Activated CD4-positive, alpha-beta memory T cell treated with anti-CD3 and anti-CD28 coated beads for 36 hours (primary cell): ENCODE results near the gene GZMH. TPM values are rescaled to one million over a fixed set of nuclear protein-coding genes. Genes with fewer than 3 reads are reported as not detected.
"Not testable (repeated sequence)": the region's sequence is repeated elsewhere in the genome, so short reads cannot be mapped to it uniquely, and the experiment has no call there.

Experiments used
- CTCF ChIA-PET: fragments of 350-600 bp; sonication (Branson Sonifier 250); formaldehyde crosslinking; loops from one replicate; lab custom pipeline; 2021; ENCODE audit warnings: antibody characterized with exemption, inconsistent platforms; lab: Charles Lee
- POLR2A ChIA-PET: fragments of 350-600 bp; sonication (Branson Sonifier 250); formaldehyde crosslinking; loops from one replicate; lab custom pipeline; 2021; ENCODE audit warnings: antibody characterized with exemption; lab: Charles Lee
- DNase-seq: peaks from one replicate; pipeline ENCODE4 v3.0.0-alpha.2; 2020
- H3K27ac Mint-ChIP-seq: one replicate; pipeline ENCODE4 v1.8.0; 2021; ENCODE audit warnings: mixed read lengths
- H3K27me3 Mint-ChIP-seq: one replicate; pipeline ENCODE4 v1.8.0; 2021; ENCODE audit warnings: mixed read lengths
- H3K36me3 Mint-ChIP-seq: one replicate; pipeline ENCODE4 v1.8.0; 2021; ENCODE audit warnings: mixed read lengths
- H3K4me1 Mint-ChIP-seq: one replicate; pipeline ENCODE4 v1.8.0; 2021; ENCODE audit warnings: low read depth, mixed read lengths
- H3K4me3 Mint-ChIP-seq: one replicate; pipeline ENCODE4 v1.8.0; 2021; ENCODE audit warnings: mild to moderate bottlenecking, mixed read lengths
- H3K9me3 Mint-ChIP-seq: one replicate; pipeline ENCODE4 v1.8.0; 2021; ENCODE audit warnings: mixed read lengths
- intact Hi-C: fragments of 100-400 bp; cut with micrococcal nuclease; formaldehyde crosslinking; loops from one replicate; pipeline ENCODE4 v1.15.1; 2023
- total RNA-seq, 2 experiments: library from RNA; stranded (reverse); gene quantifications; one replicate each; pipeline ENCODE4 v1.2.3, GENCODE V29; 2021

The GZMH gene, protein sequence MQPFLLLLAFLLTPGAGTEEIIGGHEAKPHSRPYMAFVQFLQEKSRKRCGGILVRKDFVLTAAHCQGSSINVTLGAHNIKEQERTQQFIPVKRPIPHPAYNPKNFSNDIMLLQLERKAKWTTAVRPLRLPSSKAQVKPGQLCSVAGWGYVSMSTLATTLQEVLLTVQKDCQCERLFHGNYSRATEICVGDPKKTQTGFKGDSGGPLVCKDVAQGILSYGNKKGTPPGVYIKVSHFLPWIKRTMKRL
- total RNA-seq: 10 to 100 TPM; 65.6 to 67.9 TPM

DNA sequence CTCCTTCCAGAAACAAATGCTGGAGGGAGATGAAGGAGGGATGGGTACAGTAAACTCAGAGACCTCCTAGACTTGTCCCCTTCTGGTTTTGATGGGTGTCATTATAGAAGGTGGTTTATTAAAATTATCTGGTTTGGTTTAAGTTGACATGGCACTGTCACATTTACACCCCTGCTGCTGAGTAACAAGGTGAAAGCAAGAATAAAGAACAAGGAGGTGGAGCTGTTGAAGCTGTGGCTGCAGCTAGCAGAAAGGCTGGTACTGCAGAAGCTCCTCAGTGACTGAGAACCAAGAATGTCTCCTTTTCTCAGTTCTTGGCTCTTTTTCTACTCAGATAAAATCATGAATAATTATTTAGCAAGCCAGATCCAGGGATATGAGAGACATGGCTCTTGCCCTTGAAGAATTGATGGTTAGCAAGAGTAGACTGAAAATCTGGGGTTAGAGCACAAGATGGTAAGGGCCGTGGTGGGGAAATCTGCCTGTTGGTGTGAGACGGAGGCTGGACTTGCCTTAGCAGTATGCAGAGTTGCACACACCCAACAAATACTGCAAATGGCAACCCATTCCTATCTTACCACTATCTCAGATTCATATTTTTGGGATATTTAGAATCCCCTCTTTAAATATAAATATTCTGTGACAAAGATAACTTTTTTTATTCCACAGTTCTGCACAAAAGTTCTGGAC lies at the start of gene GZMH:
Gene GZMH, minus strand, starts transcription at position 31 of the 690 bp plus-strand sequence. CDS start 72 bp downstream, outside the sequence.
- H3K9me3 Mint-ChIP-seq: no peaks in the 10 kb centered on the region
- peaks cover 4% of the 10 kb centered on the region for H3K36me3 Mint-ChIP-seq
- no peaks in the 10 kb centered on the region for H3K27me3 Mint-ChIP-seq
- peak within 1 kb of the TSS; percentile 64 for H3K4me3 Mint-ChIP-seq
- ChIA-PET CTCF (interaction anchor here (1.0 to 1.8 kb wide), 3 partner anchors 65 to 71 kb away, joined by 3 to 7 read pairs (median 6); no protein-coding TSS in a partner anchor), POLR2A (interaction anchor here (0.9 kb wide), 1 partner anchor 64 kb away, joined by 3 read pairs; no protein-coding TSS in a partner anchor)
- peak; percentile 34 for DNase-seq
- peak within 1 kb of the TSS; percentile 63 for H3K27ac Mint-ChIP-seq
- peaks cover 46% of the 10 kb centered on the region for H3K4me1 Mint-ChIP-seq
- intact Hi-C loops: loop anchor here (10.0 kb wide), 1 partner anchor 515 kb away; no protein-coding TSS in a partner anchor

DNA sequence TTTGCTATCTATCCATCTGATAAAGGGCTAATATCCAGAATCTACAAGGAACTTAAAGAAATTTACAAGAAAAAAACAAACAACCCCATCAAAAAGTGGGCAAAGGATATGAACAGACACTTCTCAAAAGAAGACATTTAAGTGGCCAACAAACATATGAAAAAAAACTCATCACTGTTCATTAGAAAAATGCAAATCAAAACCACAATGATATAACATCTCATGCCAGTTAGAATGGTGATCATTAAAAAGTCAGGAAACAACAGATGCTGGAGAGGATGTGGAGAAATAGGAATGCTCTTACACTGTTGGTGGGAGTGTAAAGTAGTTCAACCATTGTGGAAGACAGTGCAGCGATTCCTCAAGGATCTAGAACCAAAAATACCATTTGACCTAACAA lies 38.9 kb upstream of the GZMH start:
- H3K9me3 Mint-ChIP-seq: peaks cover 12% of the 10 kb centered on the region
- H3K4me3 Mint-ChIP-seq, H3K27me3 Mint-ChIP-seq, POLR2A ChIA-PET, intact Hi-C loops, DNase-seq, H3K4me1 Mint-ChIP-seq, H3K27ac Mint-ChIP-seq, H3K36me3 Mint-ChIP-seq, CTCF ChIA-PET: not testable (repeated sequence)

DNA sequence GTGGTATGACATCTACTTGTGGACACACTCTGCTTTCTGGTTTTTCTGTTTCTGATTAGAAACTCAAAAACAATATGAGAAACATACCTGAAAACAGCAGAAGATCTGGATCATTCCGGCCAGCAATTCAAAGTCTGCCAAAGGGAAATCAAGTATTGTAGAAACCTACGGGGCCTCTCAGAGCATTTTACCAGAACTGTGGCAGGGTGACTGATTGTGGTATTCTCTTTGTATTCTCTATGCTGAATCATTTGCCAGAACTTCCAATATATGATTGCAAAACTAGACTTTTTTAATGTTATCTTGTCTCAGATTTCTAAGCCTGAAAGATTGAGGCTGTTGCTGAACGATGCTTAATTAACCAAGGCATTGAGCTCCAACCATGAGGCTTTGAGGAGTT lies 30.4 kb upstream of the GZMH start:
- Mint-ChIP-seq H3K9me3 (no peaks in the 10 kb centered on the region), H3K36me3 (peaks cover 1% of the 10 kb centered on the region), H3K4me3 (no peak overlapping the region), H3K4me1 (peaks cover 11% of the 10 kb centered on the region), H3K27me3 (peaks cover 7% of the 10 kb centered on the region), H3K27ac (peak overlapping the region; percentile 5)
- POLR2A ChIA-PET: no interaction called here
- CTCF ChIA-PET: no interaction called here
- intact Hi-C loops: no loop called here
- no peak for DNase-seq

DNA sequence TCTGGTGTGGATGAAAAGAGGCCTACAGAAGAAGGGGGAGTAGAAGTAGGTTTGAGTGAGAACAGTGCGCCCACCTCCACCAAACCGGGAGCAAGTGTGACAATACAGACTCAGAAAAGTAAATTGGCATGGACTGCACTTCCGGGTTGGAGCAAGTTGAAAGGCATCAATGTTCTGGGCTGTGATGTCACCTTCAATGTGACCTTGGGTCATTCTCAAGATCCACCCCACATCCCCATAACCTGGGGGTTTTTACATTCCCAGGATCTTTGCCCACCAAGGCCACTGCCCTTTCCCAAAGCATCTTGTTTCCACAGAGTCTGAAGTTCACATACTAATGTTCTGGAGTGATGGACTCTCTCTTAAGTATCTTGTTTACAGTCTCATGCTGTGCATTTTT lies 29.8 kb upstream of the GZMH start:
- Mint-ChIP-seq H3K4me3 (no peak overlapping the region), H3K36me3 (peaks cover 1% of the 10 kb centered on the region), H3K27me3 (peaks cover 7% of the 10 kb centered on the region), H3K27ac (peak overlapping the region; percentile 5), H3K4me1 (peaks cover 14% of the 10 kb centered on the region), H3K9me3 (no peaks in the 10 kb centered on the region)
- ChIA-PET POLR2A (no interaction called here), CTCF (no interaction called here)
- intact Hi-C loops: no loop called here
- DNase-seq: no peak

DNA sequence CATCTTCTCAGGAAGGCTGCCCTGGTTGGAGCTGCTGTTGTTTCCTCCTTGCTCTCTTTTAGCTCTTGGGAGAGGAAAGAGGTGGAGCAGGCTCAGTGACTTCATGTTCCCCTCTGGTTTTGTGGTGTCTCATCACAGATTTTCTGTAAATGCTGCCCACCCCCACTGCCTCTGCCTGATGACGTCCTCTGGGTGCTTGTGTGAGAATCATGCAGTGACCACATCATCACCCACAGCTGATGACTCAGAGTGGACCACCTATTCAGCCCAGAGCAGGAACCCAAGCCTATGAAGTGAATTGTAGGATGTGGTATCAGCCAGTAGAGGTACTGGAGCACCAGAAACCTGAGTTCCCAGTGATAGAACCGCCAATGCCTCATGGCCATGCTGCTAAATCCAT lies 24.7 kb upstream of the GZMH start, which contains the start of gene GZMB:
Gene GZMB, minus strand, starts transcription at position 33 of the 400 bp plus-strand sequence. Its CDS starts 30 bp downstream, at position 3.
- intact Hi-C loops: loop anchor here (1.0 to 2.0 kb wide), 5 partner anchors 21 to 59 kb away; no protein-coding TSS in a partner anchor
- Mint-ChIP-seq H3K36me3 (peaks cover 26% of the 10 kb centered on the region), H3K9me3 (no peaks in the 10 kb centered on the region), H3K4me3 (peak within 1 kb of the TSS; percentile 79), H3K4me1 (peaks cover 12% of the 10 kb centered on the region), H3K27me3 (peaks cover 2% of the 10 kb centered on the region), H3K27ac (peak within 1 kb of the TSS; percentile 89)
- ChIA-PET CTCF (interaction anchor here (1.2 to 2.3 kb wide), 4 partner anchors 28 to 59 kb away, joined by 4 to 13 read pairs (median 7); no protein-coding TSS in a partner anchor), POLR2A (interaction anchor here (1.0 to 1.8 kb wide), 4 partner anchors 28 to 40 kb away, joined by 3 to 14 read pairs (median 4); no protein-coding TSS in a partner anchor)
- peak; percentile 87 for DNase-seq

DNA sequence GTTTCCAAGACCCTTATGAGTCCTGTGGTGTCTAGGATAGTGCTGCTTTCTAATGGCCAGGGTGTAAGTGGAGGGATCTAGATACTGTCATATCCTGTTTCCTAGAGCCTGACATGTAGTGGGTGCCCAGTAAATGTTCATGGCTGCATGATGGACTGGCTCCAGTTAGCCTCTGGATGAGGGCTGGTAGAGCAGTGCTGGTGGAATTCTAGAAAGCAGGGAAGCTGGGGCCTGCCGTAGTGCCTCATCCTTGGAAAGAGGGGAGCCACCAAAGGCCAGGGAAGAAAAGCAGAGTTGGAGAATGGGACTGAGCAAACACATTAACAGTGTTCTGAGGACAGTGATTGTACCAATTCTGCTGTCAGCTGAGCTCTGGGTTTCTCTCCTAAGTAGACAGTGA lies 23.9 kb upstream of the GZMH start:
- Mint-ChIP-seq H3K27me3 (peaks cover 2% of the 10 kb centered on the region), H3K9me3 (no peaks in the 10 kb centered on the region), H3K4me1 (peaks cover 12% of the 10 kb centered on the region), H3K36me3 (peaks cover 26% of the 10 kb centered on the region), H3K4me3 (peak overlapping the region; percentile 79), H3K27ac (peak overlapping the region; percentile 89)
- intact Hi-C loops: no loop called here
- POLR2A ChIA-PET: interaction anchor here (1.0 to 1.8 kb wide), 4 partner anchors 28 to 41 kb away, joined by 3 to 14 read pairs (median 4); no protein-coding TSS in a partner anchor
- CTCF ChIA-PET: interaction anchor here (1.2 to 2.3 kb wide), 5 partner anchors 28 to 60 kb away, joined by 3 to 13 read pairs (median 5); no protein-coding TSS in a partner anchor
- no peak for DNase-seq

DNA sequence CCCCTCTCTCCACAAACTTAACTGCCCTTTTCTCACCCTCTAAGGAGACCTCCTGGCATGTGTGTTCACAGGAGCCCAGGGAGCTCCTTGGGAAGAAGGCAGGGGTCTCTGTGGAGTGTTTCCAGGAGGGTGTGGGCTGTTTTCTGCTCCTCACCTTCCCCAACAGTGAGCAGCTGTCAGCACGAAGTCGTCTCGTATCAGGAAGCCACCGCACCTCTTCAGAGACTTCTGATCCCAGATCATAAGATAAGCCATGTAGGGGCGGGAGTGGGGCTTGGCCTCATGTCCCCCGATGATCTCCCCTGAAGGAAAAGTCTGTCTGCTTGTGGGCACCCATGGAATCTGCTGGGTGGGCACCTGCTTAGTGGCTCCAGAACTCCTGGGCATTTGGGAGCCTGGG lies 23.3 kb upstream of the GZMH start:
- Mint-ChIP-seq H3K4me1 (peaks cover 12% of the 10 kb centered on the region), H3K4me3 (peak overlapping the region; percentile 79), H3K36me3 (peaks cover 26% of the 10 kb centered on the region), H3K9me3 (no peaks in the 10 kb centered on the region), H3K27ac (peak overlapping the region; percentile 89), H3K27me3 (peaks cover 2% of the 10 kb centered on the region)
- ChIA-PET POLR2A (interaction anchor here (1.4 kb wide), 1 partner anchor 33 kb away, joined by 3 read pairs; no protein-coding TSS in a partner anchor), CTCF (interaction anchor here (1.4 to 2.3 kb wide), 3 partner anchors 27 to 47 kb away, joined by 3 to 9 read pairs (median 5); no protein-coding TSS in a partner anchor)
- DNase-seq: no peak
- intact Hi-C loops: no loop called here

DNA sequence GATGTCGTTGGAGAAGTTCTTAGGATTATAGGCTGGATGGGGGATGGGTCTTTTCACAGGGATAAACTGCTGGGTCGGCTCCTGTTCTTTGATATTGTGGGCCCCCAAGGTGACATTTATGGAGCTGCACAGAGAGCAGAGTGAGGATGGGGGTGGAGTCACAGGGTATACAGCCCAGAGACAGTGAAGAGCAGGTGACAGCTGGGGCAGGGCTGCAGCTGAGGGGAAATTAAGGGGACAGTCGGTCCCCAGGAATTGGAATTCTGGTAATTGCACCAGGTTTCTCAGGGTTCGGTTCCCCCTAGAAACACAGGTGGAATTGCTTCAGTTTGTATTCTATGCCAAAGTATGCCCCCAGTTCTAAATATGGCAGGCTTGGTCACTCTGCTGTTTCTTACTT lies 22.9 kb upstream of the GZMH start:
- CTCF ChIA-PET: interaction anchor here (1.5 kb wide), 1 partner anchor 34 kb away, joined by 3 read pairs; no protein-coding TSS in a partner anchor
- Mint-ChIP-seq H3K4me3 (peak overlapping the region; percentile 79), H3K27ac (peak overlapping the region; percentile 89), H3K36me3 (peaks cover 26% of the 10 kb centered on the region), H3K27me3 (peaks cover 2% of the 10 kb centered on the region), H3K9me3 (no peaks in the 10 kb centered on the region), H3K4me1 (peaks cover 12% of the 10 kb centered on the region)
- POLR2A ChIA-PET: interaction anchor here (1.4 kb wide), 1 partner anchor 33 kb away, joined by 3 read pairs; no protein-coding TSS in a partner anchor
- intact Hi-C loops: no loop called here
- no peak for DNase-seq

DNA sequence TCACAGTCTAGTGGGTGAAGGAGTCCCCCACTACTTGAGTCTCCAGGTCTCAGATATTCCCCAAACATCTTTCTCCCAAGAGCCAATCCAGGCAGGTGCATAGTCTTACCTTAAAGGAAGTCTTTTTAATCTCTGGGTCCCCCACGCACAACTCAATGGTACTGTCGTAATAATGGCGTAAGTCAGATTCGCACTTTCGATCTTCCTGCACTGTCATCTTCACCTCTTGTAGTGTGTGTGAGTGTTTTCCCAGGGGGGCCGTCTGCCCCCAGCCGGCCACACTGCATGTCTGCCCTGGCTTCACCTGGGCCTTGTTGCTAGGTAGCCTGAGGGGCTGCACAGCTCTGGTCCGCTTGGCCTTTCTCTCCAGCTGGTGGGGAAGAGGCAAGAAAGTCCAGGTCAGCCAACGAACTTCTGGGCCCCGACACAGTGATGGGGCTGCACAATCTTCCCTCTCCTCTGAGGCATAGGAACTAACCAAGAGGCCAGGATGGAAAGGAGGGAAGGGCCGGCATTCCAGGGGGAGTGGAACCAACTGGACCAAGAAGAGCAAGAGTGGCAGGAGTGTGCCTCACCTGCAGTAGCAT lies 22.4 kb upstream of the GZMH start:
- intact Hi-C loops: no loop called here
- no peak for DNase-seq
- peak overlapping the region; percentile 79 for H3K4me3 Mint-ChIP-seq
- no peaks in the 10 kb centered on the region for H3K9me3 Mint-ChIP-seq
- H3K36me3 Mint-ChIP-seq: peaks cover 26% of the 10 kb centered on the region
- H3K4me1 Mint-ChIP-seq: peaks cover 12% of the 10 kb centered on the region
- CTCF ChIA-PET: interaction anchor here (1.5 kb wide), 1 partner anchor 34 kb away, joined by 3 read pairs; no protein-coding TSS in a partner anchor
- H3K27me3 Mint-ChIP-seq: peaks cover 2% of the 10 kb centered on the region
- peak overlapping the region; percentile 78 for H3K27ac Mint-ChIP-seq
- POLR2A ChIA-PET: interaction anchor here (1.4 kb wide), 1 partner anchor 34 kb away, joined by 3 read pairs; no protein-coding TSS in a partner anchor

DNA sequence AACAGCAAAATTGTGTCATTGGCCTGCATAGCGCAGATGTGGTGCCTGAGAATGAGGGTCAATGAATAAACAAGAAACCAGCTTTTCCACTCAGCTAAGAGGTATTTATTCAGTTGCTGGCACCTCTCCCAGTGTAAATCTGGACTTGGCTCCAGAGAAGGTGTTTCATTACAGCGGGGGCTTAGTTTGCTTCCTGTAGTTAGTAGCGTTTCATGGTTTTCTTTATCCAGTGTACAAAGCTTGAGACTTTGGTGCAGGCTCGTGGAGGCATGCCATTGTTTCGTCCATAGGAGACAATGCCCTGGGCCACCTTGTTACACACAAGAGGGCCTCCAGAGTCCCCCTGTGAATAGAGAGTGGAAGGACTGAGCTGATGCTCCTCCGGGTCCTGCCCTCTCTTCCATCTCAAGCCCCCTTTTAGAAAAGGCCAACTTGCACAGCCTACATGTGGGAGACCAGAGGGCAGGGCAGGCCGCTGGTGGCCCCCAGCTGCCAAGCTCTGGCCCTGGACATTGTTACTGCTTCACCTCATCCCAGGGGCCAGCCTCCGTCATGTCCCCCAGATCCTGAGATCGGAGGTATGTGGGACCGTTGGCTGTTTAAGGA lies 21.5 kb upstream of the GZMH start:
- CTCF ChIA-PET: no interaction called here
- H3K9me3 Mint-ChIP-seq: no peaks in the 10 kb centered on the region
- no peaks in the 10 kb centered on the region for H3K27me3 Mint-ChIP-seq
- peak overlapping the region; percentile 79 for H3K4me3 Mint-ChIP-seq
- no peak for DNase-seq
- H3K27ac Mint-ChIP-seq: peak overlapping the region; percentile 78
- peaks cover 9% of the 10 kb centered on the region for H3K4me1 Mint-ChIP-seq
- POLR2A ChIA-PET: interaction anchor here (1.0 kb wide), 1 partner anchor 32 kb away, joined by 3 read pairs; no protein-coding TSS in a partner anchor
- intact Hi-C loops: no loop called here
- peaks cover 26% of the 10 kb centered on the region for H3K36me3 Mint-ChIP-seq
